LNCAP (cell line): Measurements from ENCODE around the gene PHKA1.

Experiments
- CTCF ChIP-seq: fragments of 450-650 bp; IDR thresholded peaks from 2 replicates; pipeline ENCODE4 v1.5.1; 2017; ENCODE audit warnings: mild to moderate bottlenecking

Gene PHKA1

GRCh38 chrX:72621163-72621562, 92.9 kb downstream of the PHKA1 start:
- TF ChIP-seq CTCF = no peak

GRCh38 chrX:72620550-72621145, 93.5 kb downstream of the PHKA1 start:
- no peak for TF ChIP-seq CTCF

GRCh38 chrX:72609313-72609712, 104.8 kb downstream of the PHKA1 start:
- peak; percentile 29; the same call in 1 of the 2 replicates for TF ChIP-seq CTCF

GRCh38 chrX:72604705-72605104, 109.4 kb downstream of the PHKA1 start:
- no peak for TF ChIP-seq CTCF

- no peak for TF ChIP-seq CTCF
Measured at GRCh38 chrX:72604112-72604511, 110.0 kb downstream of the PHKA1 start.

GRCh38 chrX:72584163-72584562, 129.9 kb downstream of the PHKA1 start:
- TF ChIP-seq CTCF = no peak

- no peak for TF ChIP-seq CTCF
Measured at GRCh38 chrX:72576141-72576894, 137.8 kb downstream of the PHKA1 start.
